BJ (cell line): ENCODE data around the gene ARSH. TPM values are rescaled to one million over a fixed set of nuclear protein-coding genes. Genes with fewer than 3 reads are reported as not detected.
"Not testable (repeated sequence)": the region's sequence is repeated elsewhere in the genome, so short reads cannot be mapped to it uniquely, and the experiment has no call there.

Experiments used
- CTCF ChIA-PET: fragments of 350-600 bp; formaldehyde crosslinking; extraction: SDS; loops from one replicate; lab custom pipeline; 2021; ENCODE audit warnings: antibody characterized with exemption, inconsistent platforms; lab: Yijun Ruan, JAX
- POLR2A ChIA-PET: fragments of 300-600 bp; sonication (Branson Sonifier 250); formaldehyde crosslinking; extraction: SDS; loops from one replicate; lab custom pipeline; 2021; ENCODE audit warnings: antibody characterized with exemption; lab: Charles Lee
- DNase-seq: peaks from one replicate; pipeline ENCODE4 v3.0.0-alpha.2; 2011; ENCODE audit warnings: low read depth
- H3K27me3 ChIP-seq: 2 replicates; pipeline ENCODE4 v1.6.0; 2011; ENCODE audit warnings: low read length; ENCODE audit not compliant: control insufficient read depth, insufficient read depth
- H3K36me3 ChIP-seq: 2 replicates; pipeline ENCODE4 v1.5.1; 2011; ENCODE audit warnings: low read length; ENCODE audit not compliant: control insufficient read depth, insufficient read depth
- H3K4me3 ChIP-seq: 2 replicates; pipeline ENCODE4 v1.5.1; 2011; ENCODE audit warnings: low read depth, mild to moderate bottlenecking, control low read depth, low read length
- polyA plus RNA-seq: library from polyadenylated mRNA; depleted of rRNA; stranded (reverse); fragments of >200 nt; gene quantifications from 2 replicates; pipeline ENCODE4 v1.2.3, GENCODE V29; 2011
- TF ChIP-seq, protein P1 (sequence below): IDR thresholded peaks from 2 replicates; pipeline ENCODE4 v1.5.1; 2011; ENCODE audit warnings: low read depth, mild to moderate bottlenecking, control low read depth, inconsistent platforms, low read length, moderate library complexity; ENCODE audit not compliant: insufficient read depth

ARSH gene
- polyA plus RNA-seq, 1 experiment = not detected

- TF ChIP-seq, protein P1, sequence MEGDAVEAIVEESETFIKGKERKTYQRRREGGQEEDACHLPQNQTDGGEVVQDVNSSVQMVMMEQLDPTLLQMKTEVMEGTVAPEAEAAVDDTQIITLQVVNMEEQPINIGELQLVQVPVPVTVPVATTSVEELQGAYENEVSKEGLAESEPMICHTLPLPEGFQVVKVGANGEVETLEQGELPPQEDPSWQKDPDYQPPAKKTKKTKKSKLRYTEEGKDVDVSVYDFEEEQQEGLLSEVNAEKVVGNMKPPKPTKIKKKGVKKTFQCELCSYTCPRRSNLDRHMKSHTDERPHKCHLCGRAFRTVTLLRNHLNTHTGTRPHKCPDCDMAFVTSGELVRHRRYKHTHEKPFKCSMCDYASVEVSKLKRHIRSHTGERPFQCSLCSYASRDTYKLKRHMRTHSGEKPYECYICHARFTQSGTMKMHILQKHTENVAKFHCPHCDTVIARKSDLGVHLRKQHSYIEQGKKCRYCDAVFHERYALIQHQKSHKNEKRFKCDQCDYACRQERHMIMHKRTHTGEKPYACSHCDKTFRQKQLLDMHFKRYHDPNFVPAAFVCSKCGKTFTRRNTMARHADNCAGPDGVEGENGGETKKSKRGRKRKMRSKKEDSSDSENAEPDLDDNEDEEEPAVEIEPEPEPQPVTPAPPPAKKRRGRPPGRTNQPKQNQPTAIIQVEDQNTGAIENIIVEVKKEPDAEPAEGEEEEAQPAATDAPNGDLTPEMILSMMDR = no peak
- POLR2A ChIA-PET = no interaction called here
Observed at GRCh38 chrX:3044196-3044595, 37.9 kb downstream of the ARSH start.

GRCh38 chrX:3044671-3045070 is 38.3 kb downstream of the ARSH start:
- TF ChIP-seq, protein P1 = no peak
- ChIA-PET CTCF (interaction anchor here (1.3 to 1.5 kb wide), 2 partner anchors 9 to 14 kb away, joined by 3 to 4 read pairs; no protein-coding TSS in a partner anchor), POLR2A (no interaction called here)
- H3K27me3 ChIP-seq = no peaks in the 10 kb centered on the region
- H3K4me3 ChIP-seq = no peak overlapping the region
- no peaks in the 10 kb centered on the region for H3K36me3 ChIP-seq
- DNase-seq = no peak

More at GRCh38 chrX:3044196-3044595, 37.9 kb downstream of the ARSH start:
- no peak for DNase-seq
- no peaks in the 10 kb centered on the region for H3K36me3 ChIP-seq
- no peak overlapping the region for H3K4me3 ChIP-seq
- no peaks in the 10 kb centered on the region for H3K27me3 ChIP-seq
- CTCF ChIA-PET = interaction anchor here (1.3 to 1.5 kb wide), 2 partner anchors 9 to 14 kb away, joined by 3 to 4 read pairs; no protein-coding TSS in a partner anchor

DNA sequence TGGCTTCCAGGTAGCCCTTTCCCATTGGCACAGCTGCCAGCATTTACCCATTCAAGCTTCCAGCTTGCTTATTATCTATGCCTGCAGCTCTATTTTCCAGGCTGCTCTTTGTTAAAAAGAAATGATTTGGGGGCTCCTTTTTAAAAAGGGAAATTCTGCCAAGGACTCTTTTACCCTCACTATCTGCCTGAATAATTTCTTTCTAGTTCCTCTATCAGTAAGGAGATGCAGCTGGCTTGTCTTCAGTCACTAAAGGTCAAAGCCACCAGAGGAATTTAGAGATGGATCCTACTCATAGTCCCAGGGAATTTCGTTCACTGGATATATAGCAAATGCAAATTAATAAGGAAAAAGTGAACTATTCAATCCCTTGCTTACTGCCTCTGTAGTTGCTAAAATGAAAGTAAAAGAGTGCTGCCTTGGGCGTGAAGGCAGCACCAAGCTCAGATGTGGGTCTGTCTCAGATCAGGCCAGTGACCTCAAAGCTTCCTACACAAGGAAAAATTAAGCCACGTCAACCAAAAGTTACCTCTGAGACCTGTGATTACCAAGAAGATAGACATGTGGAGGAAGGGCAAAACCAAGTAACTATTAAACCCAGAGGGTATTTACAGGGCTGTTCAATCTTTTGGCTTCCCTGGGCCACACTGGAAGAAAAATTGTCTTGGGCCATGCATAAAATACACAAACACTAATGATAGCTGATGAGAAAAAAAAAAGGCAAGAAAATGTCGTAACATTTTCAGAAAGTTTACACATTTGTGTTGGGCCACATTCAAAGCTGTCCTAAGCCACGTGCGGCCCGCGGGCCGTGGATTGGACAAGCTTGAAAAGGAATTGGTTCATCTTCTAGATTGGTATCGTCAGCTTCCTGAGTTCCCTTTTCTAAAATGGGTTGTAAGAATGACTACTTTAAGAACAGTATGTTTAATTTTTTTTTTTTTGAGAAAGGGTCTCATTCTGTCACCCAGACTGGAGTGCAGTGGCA is 40.2 kb downstream of the ARSH start:
- CTCF ChIA-PET = no interaction called here
- Histone ChIP-seq H3K4me3 (no peak overlapping the region), H3K27me3 (no peaks in the 10 kb centered on the region), H3K36me3 (no peaks in the 10 kb centered on the region)
- DNase-seq = no peak
- TF ChIP-seq, protein P1 = no peak
- POLR2A ChIA-PET = no interaction called here

GRCh38 chrX:3050523-3051175 is 44.3 kb downstream of the ARSH start:
- POLR2A ChIA-PET, CTCF ChIA-PET, H3K36me3 ChIP-seq, H3K4me3 ChIP-seq, DNase-seq, H3K27me3 ChIP-seq: not testable (repeated sequence)

- H3K27me3 ChIP-seq = no peaks in the 10 kb centered on the region
- H3K4me3 ChIP-seq = no peak overlapping the region
- no peaks in the 10 kb centered on the region for H3K36me3 ChIP-seq
- TF ChIP-seq, protein P1 = no peak
- CTCF ChIA-PET = no interaction called here
- no peak for DNase-seq
- POLR2A ChIA-PET = no interaction called here
Observed at GRCh38 chrX:3052860-3053259, 46.5 kb downstream of the ARSH start.
